ES-I3 (cell line): ENCODE data around the gene CX3CL1.
"Not testable (repeated sequence)": the region's sequence is repeated elsewhere in the genome, so short reads cannot be mapped to it uniquely, and the experiment has no call there.

ENCODE experiments used
- H3K36me3 ChIP-seq: 2 replicates; pipeline ENCODE4 v1.6.1; 2013; ENCODE audit warnings: mild to moderate bottlenecking, low read length, control low read depth, moderate library complexity; ENCODE audit not compliant: insufficient read depth
- H3K4me1 ChIP-seq: 2 replicates; pipeline ENCODE4 v1.6.1; 2013; ENCODE audit warnings: mild to moderate bottlenecking, control low read depth, low read length; ENCODE audit not compliant: insufficient read depth
- H3K9ac ChIP-seq: 2 replicates; pipeline ENCODE4 v1.6.1; 2013; ENCODE audit warnings: low read depth, mild to moderate bottlenecking, low read length, moderate library complexity
- H3K9me3 ChIP-seq: 2 replicates; pipeline ENCODE4 v1.6.1; 2013; ENCODE audit warnings: mild to moderate bottlenecking, low read length, moderate library complexity; ENCODE audit not compliant: control insufficient read depth, insufficient read depth

The CX3CL1 gene

GRCh38 chr16:57395026-57395425, 22.7 kb downstream of the CX3CL1 start:
- no peaks in the 10 kb centered on the region for H3K4me1 ChIP-seq
- H3K9me3 ChIP-seq = 0 out of 2 replicates have a peak, but pooled peaks cover 3% of the 10 kb centered on the region
- no peak overlapping the region for H3K9ac ChIP-seq
- no peaks in the 10 kb centered on the region for H3K36me3 ChIP-seq

GRCh38 chr16:57396786-57397185, 24.5 kb downstream of the CX3CL1 start:
- Histone ChIP-seq H3K9me3 (no peaks in the 10 kb centered on the region), H3K36me3 (no peaks in the 10 kb centered on the region), H3K4me1 (no peaks in the 10 kb centered on the region), H3K9ac (no peak overlapping the region)

GRCh38 chr16:57397493-57397892, 25.2 kb downstream of the CX3CL1 start:
- not testable (repeated sequence) for H3K4me1 ChIP-seq, H3K36me3 ChIP-seq, H3K9me3 ChIP-seq

GRCh38 chr16:57401943-57402640, 29.8 kb downstream of the CX3CL1 start:
- Histone ChIP-seq H3K36me3 (no peaks in the 10 kb centered on the region), H3K9me3 (no peaks in the 10 kb centered on the region), H3K9ac (no peak overlapping the region), H3K4me1 (no peaks in the 10 kb centered on the region)

More at GRCh38 chr16:57397493-57397892, 25.2 kb downstream of the CX3CL1 start:
- not testable (repeated sequence) for H3K9ac ChIP-seq

GRCh38 chr16:57403965-57404817, 31.9 kb downstream of the CX3CL1 start, which contains the start of gene CCL17:
TSS of gene CCL17 (plus strand) at chr16:57404767. CDS start at chr16:57413933, 9,166 bp downstream.
- H3K4me1 ChIP-seq = no peaks in the 10 kb centered on the region
- H3K36me3 ChIP-seq = no peaks in the 10 kb centered on the region
- no peak within 1 kb of the TSS for H3K9ac ChIP-seq
- H3K9me3 ChIP-seq = no peaks in the 10 kb centered on the region

- H3K9me3 ChIP-seq = no peaks in the 10 kb centered on the region
Measured at GRCh38 chr16:57405097-57405496, 32.8 kb downstream of the CX3CL1 start.

GRCh38 chr16:57406881-57407280, 34.6 kb downstream of the CX3CL1 start:
- Histone ChIP-seq H3K9me3 (no peaks in the 10 kb centered on the region), H3K36me3 (no peaks in the 10 kb centered on the region), H3K4me1 (no peaks in the 10 kb centered on the region), H3K9ac (no peak overlapping the region)

More at GRCh38 chr16:57405097-57405496, 32.8 kb downstream of the CX3CL1 start:
- H3K36me3 ChIP-seq = no peaks in the 10 kb centered on the region
- H3K9ac ChIP-seq = no peak overlapping the region
- no peaks in the 10 kb centered on the region for H3K4me1 ChIP-seq

GRCh38 chr16:57407521-57408353, 35.4 kb downstream of the CX3CL1 start:
- H3K36me3 ChIP-seq = no peaks in the 10 kb centered on the region
- H3K4me1 ChIP-seq = no peaks in the 10 kb centered on the region
- H3K9ac ChIP-seq = no peak overlapping the region
- H3K9me3 ChIP-seq = no peaks in the 10 kb centered on the region

- H3K4me1 ChIP-seq = no peaks in the 10 kb centered on the region
- H3K9ac ChIP-seq = no peak overlapping the region
- no peaks in the 10 kb centered on the region for H3K9me3 ChIP-seq
- H3K36me3 ChIP-seq = no peaks in the 10 kb centered on the region
Measured at GRCh38 chr16:57409065-57409464, 36.8 kb downstream of the CX3CL1 start.

- no peak overlapping the region for H3K9ac ChIP-seq
- H3K9me3 ChIP-seq = no peaks in the 10 kb centered on the region
- no peaks in the 10 kb centered on the region for H3K4me1 ChIP-seq
- no peaks in the 10 kb centered on the region for H3K36me3 ChIP-seq
Measured at GRCh38 chr16:57409870-57410587, 37.7 kb downstream of the CX3CL1 start.

GRCh38 chr16:57411362-57411976, 39.2 kb downstream of the CX3CL1 start:
- peaks cover 5% of the 10 kb centered on the region; the same call in 1 of the 2 replicates for H3K4me1 ChIP-seq
- H3K9ac ChIP-seq = no peak overlapping the region
- no peaks in the 10 kb centered on the region for H3K9me3 ChIP-seq
- H3K36me3 ChIP-seq = no peaks in the 10 kb centered on the region

GRCh38 chr16:57412584-57412983, 40.3 kb downstream of the CX3CL1 start:
- no peaks in the 10 kb centered on the region for H3K36me3 ChIP-seq
- no peaks in the 10 kb centered on the region for H3K9me3 ChIP-seq
- H3K9ac ChIP-seq = no peak overlapping the region
- peaks cover 5% of the 10 kb centered on the region; the same call in 1 of the 2 replicates for H3K4me1 ChIP-seq

- H3K36me3 ChIP-seq = no peaks in the 10 kb centered on the region
- H3K9ac ChIP-seq = no peak overlapping the region
- H3K9me3 ChIP-seq = no peaks in the 10 kb centered on the region
- H3K4me1 ChIP-seq = peaks cover 5% of the 10 kb centered on the region; the same call in 1 of the 2 replicates
Measured at GRCh38 chr16:57413301-57413730, 41.0 kb downstream of the CX3CL1 start.
